Keratinocyte (primary cell): ENCODE data around the gene RACGAP1. TPM values are rescaled to one million over a fixed set of nuclear protein-coding genes. Genes with fewer than 3 reads are reported as not detected.

Experiments used
- DNase-seq: peaks from one replicate; pipeline ENCODE4 v3.0.0-alpha.2; 2011; ENCODE audit warnings: low read depth, missing footprints, low spot score
- FAIRE-seq: peaks from 2 replicates; lab custom pipeline; 2011; peaks lifted over from hg19 to GRCh38; lab: Jason Lieb, UNC
- H2AFZ ChIP-seq: 2 replicates; pipeline ENCODE4 v1.6.0; 2012; ENCODE audit warnings: low read length, control low read depth, inconsistent platforms; ENCODE audit not compliant: control insufficient read depth
- H3K27ac ChIP-seq: 2 replicates; pipeline ENCODE4 v1.5.1; 2011; ENCODE audit warnings: low read length; ENCODE audit not compliant: control insufficient read depth, insufficient read depth
- H3K27me3 ChIP-seq: 3 replicates; pipeline ENCODE4 v1.6.0; 2011; ENCODE audit warnings: low read length; ENCODE audit not compliant: control insufficient read depth, insufficient read depth; ENCODE audit errors: extremely low read depth
- H3K36me3 ChIP-seq, 2 experiments: 2 replicates in 1 of 2; 3 replicates in 1 of 2; pipeline ENCODE4 v1.5.1; 2011; ENCODE audit warnings: low read length in 2 of 2, mild to moderate bottlenecking in 1 of 2; ENCODE audit not compliant: control insufficient read depth in 2 of 2, insufficient read depth in 2 of 2; ENCODE audit errors: extremely low read depth in 1 of 2
- H3K4me1 ChIP-seq: 3 replicates; pipeline ENCODE4 v1.5.1; 2011; ENCODE audit warnings: low read length; ENCODE audit not compliant: control insufficient read depth, insufficient read depth; ENCODE audit errors: extremely low read depth
- H3K4me2 ChIP-seq: 3 replicates; pipeline ENCODE4 v1.6.0; 2011; ENCODE audit warnings: low read depth, low read length; ENCODE audit not compliant: control insufficient read depth, insufficient read depth; ENCODE audit errors: extremely low read depth
- H3K4me3 ChIP-seq, 3 experiments: fragments of 200-600 bp in 1 of 3; sonication (generic) in 1 of 3; 2 replicates in 2 of 3; 3 replicates in 1 of 3; pipeline ENCODE4 v1.5.1; 2011 to 2016; ENCODE audit warnings: low read length in 3 of 3, mild to moderate bottlenecking in 3 of 3, control low read depth in 2 of 3, inconsistent platforms in 1 of 3, low read depth in 1 of 3, mixed read lengths in 1 of 3, mixed run types in 1 of 3, moderate library complexity in 1 of 3; ENCODE audit not compliant: control insufficient read depth in 2 of 3, insufficient read depth in 2 of 3; ENCODE audit errors: extremely low read depth in 1 of 3
- H3K79me2 ChIP-seq: 2 replicates; pipeline ENCODE4 v1.6.0; 2012; ENCODE audit warnings: low read length; ENCODE audit not compliant: control insufficient read depth, insufficient read depth
- H3K9ac ChIP-seq: 3 replicates; pipeline ENCODE4 v1.6.0; 2011; ENCODE audit warnings: low read length; ENCODE audit not compliant: control insufficient read depth, insufficient read depth; ENCODE audit errors: extremely low read depth
- H3K9me1 ChIP-seq: 3 replicates; pipeline ENCODE4 v1.6.0; 2011; ENCODE audit warnings: low read length; ENCODE audit not compliant: control insufficient read depth, insufficient read depth; ENCODE audit errors: extremely low read depth
- H3K9me3 ChIP-seq: 2 replicates; pipeline ENCODE4 v1.5.1; 2012; ENCODE audit warnings: low read depth, low read length; ENCODE audit not compliant: control insufficient read depth
- H4K20me1 ChIP-seq: 3 replicates; pipeline ENCODE4 v1.6.0; 2011; ENCODE audit warnings: low read length; ENCODE audit not compliant: control insufficient read depth, insufficient read depth; ENCODE audit errors: extremely low read depth
- CTCF ChIP-seq, 3 experiments: IDR thresholded peaks in 1 of 3; conservative IDR thresholded peaks in 1 of 3; optimal IDR thresholded peaks in 1 of 3; 2 replicates in 2 of 3; 3 replicates in 1 of 3; pipeline versions ENCODE3 to v1.5.1; 2011; ENCODE audit warnings: low read length in 3 of 3, mild to moderate bottlenecking in 3 of 3, moderate library complexity in 2 of 3, control low read depth in 1 of 3, inconsistent platforms in 1 of 3; ENCODE audit not compliant: insufficient read depth in 2 of 3; ENCODE audit errors: extremely low read depth in 1 of 3
- EZH2 ChIP-seq: IDR thresholded peaks from one replicate; pipeline ENCODE4 v1.6.1; 2012; ENCODE audit warnings: inconsistent platforms, mild to moderate bottlenecking, low read length, moderate library complexity
- dilution Hi-C: fragments of 300-500 bp; cut with MboI; formaldehyde crosslinking; loops from one replicate; pipeline ENCODE4 v1.7.0; 2020; ENCODE audit warnings: low sequenced_read_pairs; ENCODE audit not compliant: extremely low pct_ligation_motif_present
- polyA plus RNA-seq, 5 experiments: library from polyadenylated mRNA; depleted of rRNA in 3 of 5; stranded (reverse) in 3 of 5; stranded (forward) in 1 of 5; unstranded in 1 of 5; fragments of >200 nt; gene quantifications; 1 replicate in 1 of 5; 2 replicates in 3 of 5; 3 replicates in 1 of 5; pipeline versions ENCODE4 v1.2.1 to v1.2.3, GENCODE V29; 2011 to 2012; ENCODE audit warnings: missing spikeins in 2 of 5, low read depth in 1 of 5, low replicate concordance in 1 of 5

RACGAP1 gene
- polyA plus RNA-seq, 1 donor (not counting 4 experiments of a cell fraction or from before 2014, with no cell fraction given): 57.1 TPM

GRCh38 chr12:49975318-49975761 lies 50.0 kb downstream of the RACGAP1 start:
- dilution Hi-C loops: no loop called here
- Histone ChIP-seq H3K4me1 (peaks cover 12% of the 10 kb centered on the region), H2AFZ (no peak overlapping the region)

GRCh38 chr12:49974677-49975317 lies 50.5 kb downstream of the RACGAP1 start:
- H3K79me2 ChIP-seq: no peaks in the 10 kb centered on the region
- H3K4me1 ChIP-seq: peaks cover 12% of the 10 kb centered on the region
- no peaks in the 10 kb centered on the region for H3K36me3 ChIP-seq
- dilution Hi-C loops: no loop called here
- no peak overlapping the region for H3K9ac ChIP-seq
- H3K9me1 ChIP-seq: no peaks in the 10 kb centered on the region
- no peak for DNase-seq
- no peak for TF ChIP-seq CTCF (optimal IDR thresholded peaks at IDR 0.05 in 1 of 3, IDR thresholded peaks at IDR 0.05 in 1 of 3, conservative IDR thresholded peaks at IDR 0.05 in 1 of 3; ENCODE audit: extremely low read depth in 1 of 3, insufficient read depth in 2 of 3, low read length in 3 of 3)
- no peak for TF ChIP-seq EZH2
- no peak for FAIRE-seq
- H3K9me3 ChIP-seq: no peaks in the 10 kb centered on the region
- no peak overlapping the region for H3K27ac ChIP-seq
- no peak overlapping the region for H2AFZ ChIP-seq
- H3K4me3 ChIP-seq: no peak overlapping the region
- H3K27me3 ChIP-seq: no peaks in the 10 kb centered on the region
- H3K4me2 ChIP-seq: no peak overlapping the region
- no peaks in the 10 kb centered on the region for H4K20me1 ChIP-seq

More at GRCh38 chr12:49975318-49975761, 50.0 kb downstream of the RACGAP1 start:
- H3K9me1 ChIP-seq: no peaks in the 10 kb centered on the region
- no peak overlapping the region for H3K27ac ChIP-seq
- H3K4me3 ChIP-seq: no peak overlapping the region
- DNase-seq: no peak
- no peaks in the 10 kb centered on the region for H3K79me2 ChIP-seq
- TF ChIP-seq CTCF (optimal IDR thresholded peaks at IDR 0.05 in 1 of 3, IDR thresholded peaks at IDR 0.05 in 1 of 3, conservative IDR thresholded peaks at IDR 0.05 in 1 of 3; ENCODE audit: extremely low read depth in 1 of 3, insufficient read depth in 2 of 3, low read length in 3 of 3): no peak
- no peak for TF ChIP-seq EZH2
- no peaks in the 10 kb centered on the region for H3K9me3 ChIP-seq
- FAIRE-seq: no peak
- H3K9ac ChIP-seq: no peak overlapping the region
- no peaks in the 10 kb centered on the region for H3K36me3 ChIP-seq
- H4K20me1 ChIP-seq: no peaks in the 10 kb centered on the region
- H3K4me2 ChIP-seq: no peak overlapping the region
- no peaks in the 10 kb centered on the region for H3K27me3 ChIP-seq
